GM18861 (cell line): Measurements from ENCODE around the gene KLHL3.

Experiments
- ATAC-seq: cut with Tn5 transposase; IDR thresholded peaks from one replicate; pipeline ENCODE4 v1.9.1; 2021; ENCODE audit not compliant: unreplicated experiment

The KLHL3 gene

GRCh38 chr5:137636099-137636498 is 99.8 kb downstream of the KLHL3 start:
- ATAC-seq, result no peak

- ATAC-seq, result no peak
Measured at GRCh38 chr5:137635521-137635921, 100.4 kb downstream of the KLHL3 start.

GRCh38 chr5:137633896-137634295 is 102.0 kb downstream of the KLHL3 start:
- no peak for ATAC-seq

DNA sequence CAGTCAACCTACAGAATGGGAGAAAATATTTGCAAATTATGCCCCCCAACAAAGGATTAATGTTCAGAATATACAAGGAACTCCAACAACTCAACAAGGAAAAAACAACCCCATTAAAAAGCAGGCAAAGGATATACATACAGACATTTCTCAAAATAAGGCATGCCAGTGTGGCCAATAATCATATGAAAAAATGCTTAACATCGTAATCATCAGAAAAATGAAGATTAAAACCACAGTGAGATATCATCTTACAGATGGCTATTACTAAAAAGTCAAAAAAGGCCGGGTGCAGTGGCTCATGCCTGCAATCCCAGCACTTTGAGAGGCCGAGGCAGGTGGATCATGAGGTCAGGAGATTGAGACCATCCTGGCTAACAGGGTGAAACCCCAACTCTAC is 103.2 kb downstream of the KLHL3 start:
- no peak for ATAC-seq

GRCh38 chr5:137631453-137631852 is 104.4 kb downstream of the KLHL3 start:
- ATAC-seq, result no peak

DNA sequence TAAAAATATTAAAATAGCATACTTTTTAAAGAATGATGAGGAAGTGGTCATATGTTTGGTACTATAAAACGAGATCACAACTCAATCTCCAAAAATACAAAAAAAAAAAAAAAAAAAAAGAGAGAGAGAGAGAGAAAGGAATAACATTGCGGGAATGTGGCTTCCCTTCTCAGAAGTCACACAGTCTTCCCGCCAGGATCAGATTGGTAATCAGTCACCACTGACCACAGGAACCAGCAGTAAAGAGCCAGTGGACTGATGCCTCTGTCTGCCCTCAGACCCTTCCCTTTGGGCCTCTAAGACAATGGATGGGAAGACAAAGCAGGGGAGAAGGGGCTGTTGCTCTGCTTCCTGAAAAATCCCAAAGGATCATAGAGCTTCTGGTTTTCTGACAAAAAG is 104.9 kb downstream of the KLHL3 start:
- ATAC-seq, result no peak

- ATAC-seq, result no peak
Measured at GRCh38 chr5:137630216-137630971, 105.5 kb downstream of the KLHL3 start.

- no peak for ATAC-seq
Measured at GRCh38 chr5:137629646-137630045, 106.2 kb downstream of the KLHL3 start.

- ATAC-seq, result no peak
Measured at GRCh38 chr5:137627706-137628105, 108.2 kb downstream of the KLHL3 start.

GRCh38 chr5:137627293-137627692 is 108.6 kb downstream of the KLHL3 start:
- ATAC-seq, result no peak

DNA sequence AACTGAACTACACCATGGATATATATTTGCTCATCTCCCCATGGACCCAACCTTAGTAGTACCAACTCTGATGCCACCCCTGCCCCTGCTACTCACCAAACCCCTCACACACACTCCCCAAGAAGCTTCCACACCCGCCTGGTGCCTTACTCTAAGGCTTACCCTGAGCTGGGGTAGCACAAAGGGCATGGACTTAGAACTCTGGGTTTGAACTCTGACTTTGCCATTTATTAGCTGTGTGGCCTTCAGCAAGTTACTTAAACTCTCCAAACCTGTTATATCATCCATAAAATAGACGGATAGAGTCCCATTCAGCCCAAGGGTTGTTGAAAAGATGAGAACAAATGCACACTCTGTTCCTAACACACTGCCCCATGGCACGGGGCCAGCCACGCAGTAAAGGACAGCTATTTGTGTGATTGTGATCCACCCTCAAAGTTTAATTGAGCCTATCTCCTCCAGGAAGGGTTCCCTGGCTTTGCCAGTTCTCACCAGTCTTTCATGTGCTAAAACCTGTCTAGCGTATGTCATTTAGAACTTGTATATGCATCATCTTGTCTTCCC is 111.0 kb downstream of the KLHL3 start:
- ATAC-seq, result no peak

- no peak for ATAC-seq
Measured at GRCh38 chr5:137622850-137623249, 113.0 kb downstream of the KLHL3 start.

- ATAC-seq, result no peak
Measured at GRCh38 chr5:137621861-137622823, 113.7 kb downstream of the KLHL3 start.

DNA sequence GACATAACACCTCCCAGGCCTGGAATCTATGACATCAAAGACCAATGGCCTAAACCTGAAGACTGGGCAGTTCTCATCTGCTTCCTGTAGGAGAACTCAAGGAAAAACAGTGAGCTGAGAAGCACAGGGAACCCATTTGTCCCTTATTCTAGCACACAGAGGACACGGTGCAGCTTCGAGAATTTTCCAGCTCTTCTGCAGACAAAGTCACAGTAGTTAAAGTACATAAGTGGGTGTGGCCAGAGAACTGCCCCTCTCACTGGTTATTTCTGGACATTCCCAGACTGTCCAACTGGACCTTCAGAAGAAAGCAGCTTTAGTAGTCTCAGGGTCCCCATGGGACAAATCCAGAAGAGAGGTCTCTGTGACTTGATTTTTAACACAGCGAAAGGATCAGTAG is 114.6 kb downstream of the KLHL3 start:
- ATAC-seq, result no peak

DNA sequence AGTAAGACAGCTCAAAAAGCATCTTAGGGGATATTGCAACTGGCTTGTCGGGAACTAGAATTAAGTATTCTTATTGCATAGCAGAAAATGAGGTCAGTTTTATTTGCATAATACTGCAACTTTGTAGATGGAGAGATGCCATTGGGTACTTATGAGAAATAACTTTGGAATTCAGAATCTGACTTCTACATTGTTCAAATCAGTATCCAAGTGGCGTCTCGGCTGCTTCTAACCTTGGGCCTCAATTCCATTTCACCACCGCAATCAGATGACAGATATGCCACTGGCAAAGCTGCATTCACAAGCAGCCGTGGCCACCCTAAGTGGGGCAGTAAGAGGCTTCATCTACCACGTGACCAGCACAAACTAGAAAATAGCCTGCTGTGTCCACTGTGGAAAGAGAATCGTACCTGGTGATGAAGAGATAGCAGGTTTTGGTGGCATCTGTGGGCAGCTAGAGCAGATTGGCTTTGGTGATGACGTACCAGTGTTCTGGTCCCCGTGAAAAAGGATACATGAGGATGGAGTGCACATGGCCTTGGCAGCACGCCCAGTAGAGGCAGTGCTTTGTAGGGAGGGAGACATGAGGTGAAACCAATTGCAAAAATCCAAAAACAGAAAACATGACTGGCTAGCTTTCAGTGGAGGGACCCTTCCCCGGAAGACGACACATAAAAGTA is 116.6 kb downstream of the KLHL3 start:
- no peak for ATAC-seq

DNA sequence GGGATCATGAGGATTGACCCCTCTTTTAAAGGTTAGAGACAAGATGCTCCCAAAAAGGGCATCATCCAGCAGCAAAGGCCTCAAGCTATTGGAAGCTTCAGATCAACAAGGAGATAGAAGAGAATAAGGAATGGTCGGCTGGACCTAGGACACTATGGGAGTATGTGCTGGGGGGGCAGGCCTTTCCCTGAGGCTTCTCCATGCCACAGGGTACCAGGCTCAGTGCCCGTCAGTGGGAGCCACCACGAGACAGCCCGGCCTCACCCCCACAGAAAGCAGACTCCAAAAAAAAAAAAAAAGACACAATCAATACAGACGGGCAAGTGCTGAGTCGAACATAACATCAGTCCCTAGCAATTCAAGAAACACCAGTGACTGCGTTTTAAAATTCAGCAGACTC is 117.4 kb downstream of the KLHL3 start:
- ATAC-seq, result no peak

DNA sequence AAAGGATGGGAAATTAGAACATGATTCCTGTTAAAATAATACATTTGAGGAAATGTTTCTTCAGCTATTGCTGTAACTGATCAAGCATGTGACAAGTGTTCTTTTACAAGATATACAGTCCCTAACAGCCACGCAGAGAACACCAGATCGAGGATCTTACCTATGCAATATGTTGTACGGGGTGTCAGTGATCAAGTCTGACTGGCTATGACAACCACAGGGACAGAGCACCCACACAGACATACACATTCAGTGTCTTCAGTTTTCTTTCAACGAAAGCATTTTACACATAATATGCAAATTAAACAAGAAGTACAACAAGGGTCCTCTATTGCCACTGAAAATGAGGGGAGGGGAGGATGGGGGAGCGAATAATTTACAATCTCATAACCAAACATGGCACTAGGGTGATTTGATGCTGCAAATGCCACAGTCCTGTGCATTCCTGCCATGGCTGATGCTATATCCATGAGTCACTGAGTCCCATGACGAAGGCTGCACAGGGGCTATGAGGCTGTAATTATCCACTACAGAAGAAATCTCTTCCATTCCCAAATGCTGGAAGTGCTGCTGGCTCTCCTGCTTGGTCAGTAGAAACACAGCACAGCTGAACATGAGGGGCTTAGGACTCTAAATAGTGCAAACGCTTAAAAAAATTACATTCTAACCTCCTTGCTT is 118.2 kb downstream of the KLHL3 start:
- ATAC-seq, result no peak

DNA sequence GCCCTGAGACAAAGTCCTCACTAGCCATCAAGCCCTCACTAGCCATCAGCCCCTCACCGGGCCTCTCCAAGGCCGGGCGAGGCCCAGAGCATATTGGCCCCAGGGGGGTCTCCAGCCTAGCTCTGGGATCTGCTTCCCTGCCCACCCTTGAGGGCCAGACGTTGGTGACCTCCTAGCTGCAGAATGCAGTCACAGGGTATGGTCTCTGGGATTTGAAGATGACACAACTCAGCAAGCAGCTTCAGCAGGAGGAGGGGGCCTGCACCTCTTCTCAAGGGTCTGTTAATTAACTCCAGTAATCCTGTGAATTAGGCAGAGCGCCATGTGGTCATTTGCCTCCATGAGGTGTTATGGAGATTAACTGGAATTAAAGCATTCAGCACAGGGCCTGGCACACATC is 119.8 kb downstream of the KLHL3 start:
- ATAC-seq, result no peak

DNA sequence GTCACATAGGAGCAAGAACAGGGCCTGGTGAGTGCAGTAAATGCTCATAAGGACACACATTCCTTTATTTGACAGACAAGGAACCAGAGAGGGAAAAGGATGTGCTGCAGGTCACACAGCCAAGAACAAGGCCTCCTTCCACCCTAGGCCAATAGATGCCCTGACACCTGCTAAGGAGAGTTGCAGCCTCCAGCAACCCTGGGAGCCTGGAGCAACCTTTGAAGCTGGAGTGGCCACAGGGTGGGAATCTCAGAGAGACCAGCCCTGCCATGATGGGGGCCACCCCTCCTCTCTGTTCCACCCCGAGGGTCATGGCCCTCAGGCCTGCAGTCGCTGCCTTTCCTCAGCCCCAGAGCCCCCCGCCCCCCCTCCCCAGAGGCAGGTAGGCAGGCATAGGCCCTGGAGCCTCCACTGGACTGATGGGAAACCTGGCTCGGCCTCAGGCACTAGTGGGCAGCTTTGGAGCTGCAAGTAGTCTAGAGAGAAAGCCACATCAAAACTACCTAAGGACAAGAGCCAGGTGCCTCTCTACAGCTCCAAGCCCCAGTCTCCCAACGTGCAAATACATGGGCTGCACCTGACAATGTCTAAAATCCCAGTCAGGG is 120.6 kb downstream of the KLHL3 start:
- no peak for ATAC-seq

GRCh38 chr5:137613554-137614265 is 122.2 kb downstream of the KLHL3 start:
- no peak for ATAC-seq
